ENCODE measurements around the gene ZNF280B. TPM values are rescaled to one million over a fixed set of nuclear protein-coding genes. Genes with fewer than 3 reads are reported as not detected.
"Not testable (repeated sequence)": the region's sequence is repeated elsewhere in the genome, so short reads cannot be mapped to it uniquely, and the experiment has no call there.

Gene ZNF280B
- total RNA-seq, 5 donors from 2014 or later (not counting 1 experiment from before 2014, with no cell fraction given): 1.8 to 2.1 (median 1.9) TPM

DNA sequence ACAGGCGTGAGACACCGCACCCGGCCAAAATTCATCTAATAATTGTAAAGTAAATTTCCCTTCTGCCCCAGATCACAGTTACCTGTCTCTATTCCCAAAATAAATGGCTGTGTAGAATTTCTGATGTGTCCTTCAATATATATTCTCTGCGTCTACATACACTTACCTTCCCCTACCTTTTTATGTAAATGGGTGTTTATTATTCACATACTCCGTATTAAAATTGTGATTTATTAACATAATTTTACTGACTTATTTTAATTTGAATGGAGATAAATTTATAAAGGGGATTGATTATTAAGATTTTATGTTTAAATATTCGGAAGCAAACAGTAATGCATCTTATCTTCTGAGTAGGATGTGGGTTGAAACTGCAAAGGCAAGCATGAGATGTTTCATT, 28.0 kb upstream of the ZNF280B start:
- Histone ChIP-seq H3K9me3 (no peaks in the 10 kb centered on the region), H3K27me3 (replicated peaks in 1 of 2; ENCODE audit: control insufficient read depth in 2 of 2, extremely low read depth in 1 of 2, insufficient read depth in 2 of 2, low read length in 1 of 2) (peaks cover 0 to 2% of the 10 kb centered on the region in 2 experiments), H3K36me3 (ENCODE audit: control insufficient read depth in 2 of 2, extremely low read depth in 1 of 2, insufficient read depth in 1 of 2, low read length in 1 of 2) (no peaks in the 10 kb centered on the region), H3K27ac (ENCODE audit: low read length) (no peak overlapping the region), H3K4me1 (ENCODE audit: control insufficient read depth in 1 of 2, extremely low read depth in 1 of 2, insufficient read depth in 2 of 2, low read length in 2 of 2) (no peaks in the 10 kb centered on the region), H3K4me3 (ENCODE audit: control insufficient read depth in 1 of 2, extremely low read depth in 1 of 2, low read length in 1 of 2) (no peak overlapping the region)
- Mint-ChIP-seq H3K27me3 (peaks cover 2 to 6% of the 10 kb centered on the region in 2 donors), H3K4me3 (no peak overlapping the region), H3K4me1 (no peaks in the 10 kb centered on the region), H3K36me3 (no peaks in the 10 kb centered on the region), H3K9me3 (no peaks in the 10 kb centered on the region), H3K27ac (no peak overlapping the region)
- ChIA-PET CTCF (no interaction called here), POLR2A (no interaction called here)
- ATAC-seq (replicated peaks in 1 of 4) (no peak), DNase-seq (no peak)
- WGBS (ENCODE audit: insufficient coverage): no CpG with 5 or more reads among the region's 6 CpGs

DNA sequence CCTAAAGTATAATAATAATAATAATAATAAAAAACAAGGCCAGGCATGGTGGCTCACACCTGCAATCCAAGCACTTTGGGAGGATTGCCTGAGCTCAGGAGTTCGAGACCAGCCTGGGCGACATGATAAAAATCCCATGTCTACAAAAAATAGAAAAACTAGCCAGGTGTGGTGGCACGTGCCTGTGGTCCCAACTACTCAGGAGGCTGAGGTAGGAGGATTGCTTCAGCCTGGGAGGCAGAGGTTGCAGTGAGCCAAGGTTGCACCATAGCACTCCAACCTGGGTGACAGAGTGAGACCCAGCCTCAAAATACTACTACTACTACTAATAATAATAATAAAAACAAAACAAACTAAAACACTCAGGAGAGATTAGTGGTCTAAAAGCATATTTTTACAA, 27.1 kb upstream of the ZNF280B start:
- H3K27ac ChIP-seq (ENCODE audit: low read length): no peak overlapping the region
- H3K36me3 ChIP-seq (ENCODE audit: control insufficient read depth in 2 of 2, extremely low read depth in 1 of 2, insufficient read depth in 1 of 2, low read length in 1 of 2): no peaks in the 10 kb centered on the region
- H3K4me1 ChIP-seq (ENCODE audit: control insufficient read depth in 1 of 2, extremely low read depth in 1 of 2, insufficient read depth in 2 of 2, low read length in 2 of 2): no peaks in the 10 kb centered on the region
- H3K27me3 ChIP-seq (replicated peaks in 1 of 2; ENCODE audit: control insufficient read depth in 2 of 2, extremely low read depth in 1 of 2, insufficient read depth in 2 of 2, low read length in 1 of 2): peaks cover 0 to 2% of the 10 kb centered on the region in 2 experiments
- no CpG with 5 or more reads among the region's 3 CpGs for WGBS (ENCODE audit: insufficient coverage)
- no peak overlapping the region for H3K4me3 ChIP-seq (ENCODE audit: control insufficient read depth in 1 of 2, extremely low read depth in 1 of 2, low read length in 1 of 2)
- CTCF ChIA-PET: interaction anchor here (0.6 to 0.7 kb wide), 2 partner anchors 328 to 691 kb away, joined by 3 to 5 read pairs; no protein-coding TSS in a partner anchor
- Mint-ChIP-seq H3K4me3 (no peak overlapping the region), H3K27me3 (peaks cover 2 to 3% of the 10 kb centered on the region in 2 donors), H3K27ac (no peak overlapping the region), H3K36me3 (no peaks in the 10 kb centered on the region), H3K9me3 (no peaks in the 10 kb centered on the region), H3K4me1 (no peaks in the 10 kb centered on the region)
- H3K9me3 ChIP-seq: no peaks in the 10 kb centered on the region
- POLR2A ChIA-PET: no interaction called here
- DNase-seq (no peak), ATAC-seq (replicated peaks in 1 of 4) (no peak)

DNA sequence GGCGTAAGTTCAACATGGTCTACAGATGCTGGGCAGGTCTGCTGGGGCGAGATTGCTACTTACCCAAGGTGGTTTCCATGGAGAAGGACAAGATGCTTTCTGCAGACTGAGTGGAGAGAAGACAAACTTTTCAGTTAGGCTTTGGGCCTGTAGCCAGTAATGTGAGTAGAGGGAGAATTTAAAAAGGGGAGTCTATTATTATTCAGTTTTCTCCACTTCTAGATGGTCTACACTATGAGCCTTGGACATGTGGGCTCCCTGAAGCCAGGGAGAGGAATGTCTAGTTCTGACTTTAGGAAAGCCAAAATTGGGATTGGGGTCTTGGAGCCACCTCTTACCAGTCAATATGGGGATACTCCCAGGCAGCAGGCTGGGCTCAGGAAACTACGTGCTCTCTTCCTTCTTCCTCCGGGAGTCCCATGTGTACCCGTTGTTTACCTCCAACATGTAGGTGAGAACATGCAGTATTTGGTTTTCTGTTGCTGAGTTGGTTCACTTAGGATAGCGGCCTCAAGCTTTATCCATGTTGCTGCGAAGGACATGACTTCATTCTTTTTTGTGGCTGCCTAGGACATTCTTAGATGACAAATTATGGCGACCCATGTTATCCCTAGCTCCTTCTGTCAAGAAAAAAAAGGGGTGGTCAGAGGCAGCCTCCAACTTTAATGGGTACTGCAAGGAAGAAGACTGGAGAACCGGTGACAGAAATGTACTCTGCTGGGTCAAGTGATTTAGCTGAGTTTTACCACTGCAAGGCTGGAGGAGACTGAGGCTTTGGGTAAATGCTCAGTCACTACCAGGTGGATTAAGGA, 26.3 kb upstream of the ZNF280B start:
- ATAC-seq (replicated peaks in 1 of 4) (no peak), DNase-seq (no peak)
- H3K27me3 ChIP-seq (replicated peaks in 1 of 2; ENCODE audit: control insufficient read depth in 2 of 2, extremely low read depth in 1 of 2, insufficient read depth in 2 of 2, low read length in 1 of 2): peaks cover 0 to 2% of the 10 kb centered on the region in 2 experiments
- H3K9me3 Mint-ChIP-seq: no peaks in the 10 kb centered on the region
- WGBS (ENCODE audit: insufficient coverage): 74% methylated on average over 4 of the region's 9 CpGs
- H3K36me3 ChIP-seq (ENCODE audit: control insufficient read depth in 2 of 2, extremely low read depth in 1 of 2, insufficient read depth in 1 of 2, low read length in 1 of 2): no peaks in the 10 kb centered on the region
- CTCF ChIA-PET: interaction anchor here in 1 of 2 donors (0.6 to 0.7 kb wide), 2 partner anchors 53 to 102 kb away, joined by 3 to 5 read pairs; no protein-coding TSS in a partner anchor
- no peaks in the 10 kb centered on the region for H3K4me1 Mint-ChIP-seq
- H3K36me3 Mint-ChIP-seq: no peaks in the 10 kb centered on the region
- H3K27me3 Mint-ChIP-seq: peaks cover 2 to 3% of the 10 kb centered on the region in 2 donors
- H3K4me3 ChIP-seq (ENCODE audit: control insufficient read depth in 1 of 2, extremely low read depth in 1 of 2, low read length in 1 of 2): no peak overlapping the region
- no peak overlapping the region for H3K27ac ChIP-seq (ENCODE audit: low read length)
- H3K4me3 Mint-ChIP-seq: no peak overlapping the region
- POLR2A ChIA-PET: no interaction called here
- H3K9me3 ChIP-seq: no peaks in the 10 kb centered on the region
- H3K27ac Mint-ChIP-seq: no peak overlapping the region
- H3K4me1 ChIP-seq (ENCODE audit: control insufficient read depth in 1 of 2, extremely low read depth in 1 of 2, insufficient read depth in 2 of 2, low read length in 2 of 2): no peaks in the 10 kb centered on the region

DNA sequence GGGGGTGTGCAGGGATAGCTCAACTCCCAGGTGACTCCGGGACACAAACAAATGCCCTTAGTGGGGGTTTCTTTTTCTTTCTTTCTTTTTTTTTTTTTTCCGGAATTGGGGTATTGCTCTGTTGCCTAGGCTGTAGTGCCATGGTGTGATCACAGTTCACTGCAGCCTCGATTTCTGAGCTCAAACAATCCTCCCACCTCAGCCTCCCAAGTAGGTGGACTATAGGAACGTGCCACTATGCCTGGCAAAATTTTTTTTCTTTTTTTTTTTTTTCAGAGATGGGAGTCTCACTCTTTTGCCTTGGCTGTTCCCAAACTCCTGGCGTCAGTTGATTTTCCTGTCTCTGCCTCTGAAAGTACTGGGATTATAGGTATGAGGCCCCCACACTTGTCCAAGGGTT, 25.3 kb upstream of the ZNF280B start:
- Mint-ChIP-seq H3K4me3 (no peak overlapping the region), H3K36me3 (no peaks in the 10 kb centered on the region), H3K4me1 (no peaks in the 10 kb centered on the region), H3K9me3 (no peaks in the 10 kb centered on the region), H3K27me3 (peaks cover 4 to 8% of the 10 kb centered on the region in 2 donors), H3K27ac (no peak overlapping the region)
- ChIA-PET POLR2A (no interaction called here), CTCF (interaction anchor here in 1 of 2 donors (0.7 kb wide), 1 partner anchor 101 kb away, joined by 3 read pairs; no protein-coding TSS in a partner anchor)
- H3K4me1 ChIP-seq (ENCODE audit: control insufficient read depth in 1 of 2, extremely low read depth in 1 of 2, insufficient read depth in 2 of 2, low read length in 2 of 2): no peaks in the 10 kb centered on the region
- no peaks in the 10 kb centered on the region for H3K9me3 ChIP-seq
- no peak for ATAC-seq (replicated peaks in 1 of 4)
- DNase-seq: no peak
- no peak overlapping the region for H3K4me3 ChIP-seq (ENCODE audit: control insufficient read depth in 1 of 2, extremely low read depth in 1 of 2, low read length in 1 of 2)
- H3K27me3 ChIP-seq (replicated peaks in 1 of 2; ENCODE audit: control insufficient read depth in 2 of 2, extremely low read depth in 1 of 2, insufficient read depth in 2 of 2, low read length in 1 of 2): peaks cover 0 to 3% of the 10 kb centered on the region in 2 experiments
- no CpG with 5 or more reads among the region's 5 CpGs for WGBS (ENCODE audit: insufficient coverage)
- H3K27ac ChIP-seq (ENCODE audit: low read length): no peak overlapping the region
- no peaks in the 10 kb centered on the region for H3K36me3 ChIP-seq (ENCODE audit: control insufficient read depth in 2 of 2, extremely low read depth in 1 of 2, insufficient read depth in 1 of 2, low read length in 1 of 2)

DNA sequence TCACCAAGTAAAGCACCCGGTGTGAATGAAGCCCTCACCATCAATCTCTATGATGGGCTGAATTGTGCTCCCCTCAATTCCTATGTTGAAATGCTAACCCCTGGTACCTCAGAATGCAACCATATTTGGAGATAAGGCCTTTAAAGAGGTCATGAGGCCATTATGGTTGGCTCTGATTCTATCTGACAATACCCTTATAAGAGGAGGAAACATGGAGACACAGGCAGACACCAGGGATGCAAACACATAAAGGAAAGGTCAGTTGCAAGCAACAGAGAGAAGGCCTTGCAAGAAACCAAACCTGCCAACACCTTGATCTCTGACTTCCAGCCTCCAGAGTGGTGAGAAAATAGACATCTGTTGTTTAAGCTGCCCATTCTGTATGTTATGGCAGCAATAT, 24.9 kb upstream of the ZNF280B start:
- WGBS (ENCODE audit: insufficient coverage): 100% methylated on average over 1 of the region's 1 CpG
- H3K27ac Mint-ChIP-seq: no peak overlapping the region

DNA sequence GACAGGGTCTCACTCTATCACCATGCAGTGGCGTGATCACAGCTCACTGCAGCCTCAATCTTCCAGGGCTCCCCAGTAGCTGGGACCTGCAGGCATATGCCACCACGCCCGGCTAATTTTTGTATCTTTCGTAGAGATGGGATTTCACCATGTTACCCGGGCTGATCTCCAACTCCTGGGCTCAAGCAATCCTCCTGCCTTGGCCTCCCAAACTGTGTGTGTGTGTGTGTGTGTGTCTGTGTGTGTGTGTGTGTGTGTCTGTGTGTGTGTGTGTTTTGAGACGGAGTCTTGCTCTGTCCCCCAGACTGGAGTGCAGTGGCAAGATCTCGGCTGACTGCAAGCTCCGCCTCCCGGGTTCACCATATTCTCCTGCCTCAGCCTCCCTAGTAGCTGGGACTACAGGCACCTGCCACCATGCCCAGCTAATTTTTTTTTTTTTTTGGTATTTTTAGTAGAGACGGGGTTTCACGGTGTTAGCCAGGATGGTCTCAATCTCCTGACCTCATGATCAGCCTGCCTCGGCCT, 24.1 kb upstream of the ZNF280B start:
- H3K4me3 ChIP-seq (ENCODE audit: control insufficient read depth in 1 of 2, extremely low read depth in 1 of 2, low read length in 1 of 2); H3K27me3 ChIP-seq (replicated peaks in 1 of 2; ENCODE audit: control insufficient read depth in 2 of 2, extremely low read depth in 1 of 2, insufficient read depth in 2 of 2, low read length in 1 of 2); H3K36me3 ChIP-seq (ENCODE audit: control insufficient read depth in 2 of 2, extremely low read depth in 1 of 2, insufficient read depth in 1 of 2, low read length in 1 of 2); H3K27ac ChIP-seq (ENCODE audit: low read length); CTCF ChIA-PET; H3K36me3 Mint-ChIP-seq; H3K27ac Mint-ChIP-seq; POLR2A ChIA-PET; H3K4me1 ChIP-seq (ENCODE audit: control insufficient read depth in 1 of 2, extremely low read depth in 1 of 2, insufficient read depth in 2 of 2, low read length in 2 of 2); H3K9me3 ChIP-seq; H3K4me1 Mint-ChIP-seq; DNase-seq; H3K9me3 Mint-ChIP-seq; H3K4me3 Mint-ChIP-seq; ATAC-seq (replicated peaks in 1 of 4): not testable (repeated sequence)
- WGBS (ENCODE audit: insufficient coverage): 50% methylated on average over 2 of the region's 12 CpGs
- H3K27me3 Mint-ChIP-seq: peaks cover 4 to 13% of the 10 kb centered on the region in 2 donors

More for the DNA sequence above, 24.9 kb upstream of the ZNF280B start:
- ATAC-seq (replicated peaks in 1 of 4) (no peak), DNase-seq (no peak)
- CTCF ChIA-PET: no interaction called here
- Histone ChIP-seq H3K9me3 (no peaks in the 10 kb centered on the region), H3K4me1 (ENCODE audit: control insufficient read depth in 1 of 2, extremely low read depth in 1 of 2, insufficient read depth in 2 of 2, low read length in 2 of 2) (no peaks in the 10 kb centered on the region), H3K27me3 (replicated peaks in 1 of 2; ENCODE audit: control insufficient read depth in 2 of 2, extremely low read depth in 1 of 2, insufficient read depth in 2 of 2, low read length in 1 of 2) (peaks cover 0 to 5% of the 10 kb centered on the region in 2 experiments), H3K4me3 (ENCODE audit: control insufficient read depth in 1 of 2, extremely low read depth in 1 of 2, low read length in 1 of 2) (no peak overlapping the region), H3K27ac (ENCODE audit: low read length) (no peak overlapping the region), H3K36me3 (ENCODE audit: control insufficient read depth in 2 of 2, extremely low read depth in 1 of 2, insufficient read depth in 1 of 2, low read length in 1 of 2) (no peaks in the 10 kb centered on the region)
- Mint-ChIP-seq H3K27me3 (peaks cover 4 to 7% of the 10 kb centered on the region in 2 donors), H3K36me3 (no peaks in the 10 kb centered on the region), H3K4me1 (no peaks in the 10 kb centered on the region), H3K9me3 (no peaks in the 10 kb centered on the region), H3K4me3 (no peak overlapping the region)
- POLR2A ChIA-PET: no interaction called here
